Liver (tissue), 9 donors: ENCODE results near the gene MAEL. TPM values are rescaled to one million over a fixed set of nuclear protein-coding genes. Genes with fewer than 3 reads are reported as not detected.

Experiments
- DNase-seq: peaks from one replicate; pipeline ENCODE4 v3.0.0-alpha.2; 2017; ENCODE audit warnings: low spot score
- H3K27ac ChIP-seq, 2 donors: one replicate each; pipeline ENCODE4 v1.7.0; 2013; ENCODE audit warnings: inconsistent platforms in 2 of 2, low read length in 2 of 2, control low read depth in 1 of 2, low read depth in 1 of 2, mild to moderate bottlenecking in 1 of 2
- H3K27me3 ChIP-seq, 4 donors: one replicate each; pipeline versions ENCODE4 v1.6.1 to v1.7.0; 2013; ENCODE audit warnings: low read length in 3 of 4, inconsistent platforms in 1 of 4, mild to moderate bottlenecking in 1 of 4, moderate library complexity in 1 of 4; ENCODE audit not compliant: control insufficient read depth in 4 of 4, insufficient read depth in 4 of 4
- H3K36me3 ChIP-seq, 4 donors: one replicate each; pipeline versions ENCODE4 v1.6.1 to v1.7.0; 2013; ENCODE audit warnings: low read length in 3 of 4, mild to moderate bottlenecking in 3 of 4, low read depth in 1 of 4, moderate library complexity in 1 of 4; ENCODE audit not compliant: control insufficient read depth in 4 of 4, insufficient read depth in 3 of 4
- H3K4me1 ChIP-seq, 4 donors: one replicate each; pipeline versions ENCODE4 v1.6.1 to v1.7.0; 2013; ENCODE audit warnings: low read length in 3 of 4, mild to moderate bottlenecking in 3 of 4, moderate library complexity in 1 of 4; ENCODE audit not compliant: control insufficient read depth in 4 of 4, insufficient read depth in 4 of 4
- H3K4me3 ChIP-seq, 3 donors: one replicate each; pipeline versions ENCODE4 v1.6.1 to v1.7.0; 2013; ENCODE audit warnings: low read length in 3 of 3, control low read depth in 1 of 3, low read depth in 1 of 3, mild to moderate bottlenecking in 1 of 3
- H3K9ac ChIP-seq, 2 donors: one replicate each; pipeline ENCODE4 v1.7.0; 2013; ENCODE audit warnings: low read length in 2 of 2, mild to moderate bottlenecking in 2 of 2, moderate library complexity in 2 of 2, control low read depth in 1 of 2, low read depth in 1 of 2
- H3K9me3 ChIP-seq, 4 donors: one replicate each; pipeline versions ENCODE4 v1.6.1 to v1.7.0; 2013; ENCODE audit warnings: low read length in 3 of 4; ENCODE audit not compliant: control insufficient read depth in 4 of 4
- CTCF ChIP-seq: fragments of 150-350 bp; IDR thresholded peaks from 2 replicates; pipeline ENCODE4 v1.5.1; 2017; ENCODE audit warnings: improper control_type of control experiment, low read depth, low read length; ENCODE audit not compliant: missing input control
- EGR1 ChIP-seq, 2 donors: IDR thresholded peaks; 2 replicates each; pipeline ENCODE4 v1.6.1; 2016 to 2018; ENCODE audit warnings: antibody characterized with exemption in 2 of 2, low read depth in 2 of 2
- FOXA1 ChIP-seq: IDR thresholded peaks from 2 replicates; pipeline ENCODE4 v1.6.1; 2016; ENCODE audit warnings: antibody characterized with exemption
- FOXA2 ChIP-seq: IDR thresholded peaks from 2 replicates; pipeline ENCODE4 v1.6.1; 2016; ENCODE audit warnings: antibody characterized with exemption
- GABPA ChIP-seq, 2 donors: IDR thresholded peaks in 1 of 2; conservative IDR thresholded peaks in 1 of 2; 2 replicates each; pipeline ENCODE4 v1.6.1; 2016; ENCODE audit warnings: antibody characterized with exemption in 2 of 2, mild to moderate bottlenecking in 1 of 2, moderate library complexity in 1 of 2
- HNF4A ChIP-seq, 2 donors: conservative IDR thresholded peaks; 2 replicates each; pipeline ENCODE4 v1.6.1; 2016; ENCODE audit warnings: antibody characterized with exemption in 2 of 2, mild to moderate bottlenecking in 2 of 2
- HNF4G ChIP-seq: IDR thresholded peaks from 2 replicates; pipeline ENCODE4 v1.6.1; 2016; ENCODE audit warnings: antibody characterized with exemption
- JUND ChIP-seq, 2 donors: IDR thresholded peaks; 2 replicates each; pipeline ENCODE4 v1.6.1; 2016; ENCODE audit warnings: antibody characterized with exemption in 2 of 2
- MAX ChIP-seq: IDR thresholded peaks from 2 replicates; pipeline ENCODE4 v1.6.1; 2016; ENCODE audit warnings: antibody characterized with exemption
- NR2F2 ChIP-seq: IDR thresholded peaks from 2 replicates; pipeline ENCODE4 v1.6.1; 2016; ENCODE audit warnings: antibody characterized with exemption
- RAD21 ChIP-seq, 2 donors: IDR thresholded peaks; 2 replicates each; pipeline ENCODE4 v1.6.1; 2016; ENCODE audit warnings: antibody characterized with exemption in 2 of 2, mild to moderate bottlenecking in 2 of 2
- RXRA ChIP-seq, 2 donors: IDR thresholded peaks; 2 replicates each; pipeline ENCODE4 v1.6.1; 2017 to 2018; ENCODE audit warnings: antibody characterized with exemption in 2 of 2, mild to moderate bottlenecking in 1 of 2
- SP1 ChIP-seq: IDR thresholded peaks from 2 replicates; pipeline ENCODE4 v1.6.1; 2018; ENCODE audit warnings: antibody characterized with exemption, mild to moderate bottlenecking
- YY1 ChIP-seq: IDR thresholded peaks from 2 replicates; pipeline ENCODE4 v1.6.1; 2016; ENCODE audit warnings: antibody characterized with exemption, mild to moderate bottlenecking
- ZBTB33 ChIP-seq: IDR thresholded peaks from 2 replicates; pipeline ENCODE4 v1.6.1; 2016; ENCODE audit warnings: antibody characterized with exemption
- WGBS: extraction: QIAGEN DNeasy Blood & Tissue Kit; methylation state at CpG from one replicate; pipeline ENCODE4 v1.1.7; 2013; 5-methylcytosine and 5-hydroxymethylcytosine counted together
- polyA plus RNA-seq, 2 donors: library from polyadenylated mRNA; stranded (reverse) in 1 of 2; unstranded in 1 of 2; fragments of 200-250 nt in 1 of 2; fragments of >200 nt in 1 of 2; fragmentation: Nextera tagmentation in 1 of 2; extraction: Ambion mirVana in 1 of 2; gene quantifications; one replicate each; pipeline versions ENCODE4 v1.2.1 to v1.2.3, GENCODE V29; 2013 to 2015
- total RNA-seq, 2 donors: library from RNA; depleted of rRNA; stranded (reverse); fragments of >200 nt; gene quantifications; one replicate each; pipeline ENCODE4 v1.2.3, GENCODE V29; 2014
- TF ChIP-seq, protein P1 (sequence below): IDR thresholded peaks from 2 replicates; pipeline ENCODE4 v1.6.1; 2016; ENCODE audit warnings: antibody characterized with exemption
- donor health status: healthy.
- donor health status: healthy.
- donor health status: healthy.
- donor health status: healthy.
- donor health status: healthy.

The MAEL gene
- total and polyA plus RNA-seq, 4 donors = 0.14 to 0.23 TPM; not detected in 2

DNA sequence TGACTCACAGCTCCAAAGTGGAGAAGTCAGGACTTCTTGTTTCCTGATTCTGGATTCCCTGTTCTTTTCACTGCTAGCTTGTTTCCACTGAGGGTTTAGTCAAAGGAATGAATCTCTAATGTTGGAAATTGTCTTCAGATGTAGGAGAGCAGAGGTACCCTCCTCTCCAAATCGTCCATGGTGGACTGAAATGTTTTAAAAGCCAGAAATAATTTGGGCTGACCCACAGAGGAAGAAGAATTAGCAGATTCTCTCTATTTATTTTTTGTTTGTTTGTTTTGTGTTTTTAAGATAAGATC lies 70.7 kb downstream of the MAEL start:
- no peaks in the 10 kb centered on the region for H3K27me3 ChIP-seq
- WGBS = 32% methylated on average over 1 of the region's 1 CpG
- H3K4me3 ChIP-seq = no peak overlapping the region
- peaks cover 0 to 5% (median 1%) of the 10 kb centered on the region in 4 donors for H3K4me1 ChIP-seq
- TF ChIP-seq JUND (IDR thresholded peaks at IDR 0.05) (no peak), HNF4G (no peak), HNF4A (conservative IDR thresholded peaks at IDR 0.05) (no peak), YY1 (no peak), SP1 (no peak), ZBTB33 (no peak)
- no peaks in the 10 kb centered on the region for H3K36me3 ChIP-seq
- no peak for DNase-seq
- no peaks in the 10 kb centered on the region for H3K9me3 ChIP-seq
- H3K9ac ChIP-seq = no peak overlapping the region
- no peak overlapping the region for H3K27ac ChIP-seq

DNA sequence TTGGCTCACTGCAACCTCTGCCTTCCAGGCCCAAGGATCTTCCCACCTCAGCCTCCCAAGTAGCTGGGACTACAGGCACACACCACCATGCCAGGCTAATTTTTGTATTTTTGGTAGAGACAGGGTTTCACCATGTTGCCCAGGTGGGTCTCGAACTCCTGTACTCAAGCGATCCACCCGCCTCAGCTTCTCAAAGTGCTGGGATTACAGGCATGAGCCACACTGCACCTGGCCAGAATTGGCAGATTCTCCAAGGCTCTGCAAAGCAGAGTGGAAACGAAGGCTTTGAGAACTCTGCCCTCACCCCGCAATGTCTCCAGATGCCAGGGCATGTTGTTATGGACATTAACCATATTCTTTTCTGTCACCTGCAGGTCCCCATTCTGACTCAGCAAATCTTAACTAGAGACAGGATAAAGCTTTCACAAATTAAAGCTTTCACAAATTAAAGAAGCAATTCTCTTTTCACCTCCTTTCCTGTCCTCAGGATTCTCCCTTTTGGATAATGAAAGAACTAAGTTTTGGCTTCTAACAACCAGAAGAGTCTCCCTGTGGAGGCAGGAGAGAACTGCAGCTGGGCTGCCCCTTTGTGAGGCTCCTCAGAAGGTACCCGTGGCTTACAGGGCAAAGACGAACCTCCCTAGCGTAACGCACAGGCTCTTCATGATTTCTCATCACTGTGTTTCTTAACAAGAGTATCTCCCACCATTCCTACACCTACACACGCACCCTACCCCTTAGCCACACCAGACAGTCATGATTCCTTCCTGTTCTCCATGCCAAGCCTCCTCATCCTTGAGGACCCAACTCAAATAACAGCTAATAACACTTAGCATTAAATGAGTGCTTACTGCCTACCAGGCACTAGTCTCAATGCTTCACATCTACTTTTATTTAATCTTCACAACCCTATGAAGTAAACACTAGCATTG lies 71.3 kb downstream of the MAEL start:
- DNase-seq = no peak
- Histone ChIP-seq H3K36me3 (no peaks in the 10 kb centered on the region), H3K27me3 (no peaks in the 10 kb centered on the region), H3K4me3 (no peak overlapping the region), H3K27ac (no peak overlapping the region), H3K4me1 (peaks cover 0 to 5% (median 1%) of the 10 kb centered on the region in 4 donors), H3K9me3 (no peaks in the 10 kb centered on the region), H3K9ac (no peak overlapping the region)
- TF ChIP-seq GABPA (IDR thresholded peaks at IDR 0.05 in 1 of 2, conservative IDR thresholded peaks at IDR 0.05 in 1 of 2) = no peak
- TF ChIP-seq SP1 = no peak
- no peak for TF ChIP-seq FOXA2
- TF ChIP-seq JUND (IDR thresholded peaks at IDR 0.05) = no peak
- TF ChIP-seq FOXA1 = no peak
- no peak for TF ChIP-seq NR2F2
- no peak for TF ChIP-seq HNF4A (conservative IDR thresholded peaks at IDR 0.05)
- TF ChIP-seq MAX = no peak
- no peak for TF ChIP-seq CTCF
- TF ChIP-seq, protein P1, sequence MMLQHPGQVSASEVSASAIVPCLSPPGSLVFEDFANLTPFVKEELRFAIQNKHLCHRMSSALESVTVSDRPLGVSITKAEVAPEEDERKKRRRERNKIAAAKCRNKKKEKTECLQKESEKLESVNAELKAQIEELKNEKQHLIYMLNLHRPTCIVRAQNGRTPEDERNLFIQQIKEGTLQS = no peak
- whole genome bisulfite sequencing = 78% methylated on average over 10 of the region's 10 CpGs

GRCh38 chr1:167061073-167061464 lies 72.0 kb downstream of the MAEL start:
- no peak for DNase-seq
- WGBS = 86% methylated on average over 3 of the region's 3 CpGs
- Histone ChIP-seq H3K4me1 (peaks cover 0 to 5% (median 1%) of the 10 kb centered on the region in 4 donors), H3K9me3 (no peaks in the 10 kb centered on the region), H3K9ac (no peak overlapping the region), H3K4me3 (no peak overlapping the region), H3K27ac (no peak overlapping the region), H3K27me3 (no peaks in the 10 kb centered on the region), H3K36me3 (no peaks in the 10 kb centered on the region)
- no peak for TF ChIP-seq FOXA1
- TF ChIP-seq MAX = no peak
- no peak for TF ChIP-seq SP1
- no peak for TF ChIP-seq EGR1 (IDR thresholded peaks at IDR 0.05; ENCODE audit: low read depth in 2 of 2)
- no peak for TF ChIP-seq RXRA (IDR thresholded peaks at IDR 0.05)
- no peak for TF ChIP-seq ZBTB33
- no peak for TF ChIP-seq HNF4G
- no peak for TF ChIP-seq JUND (IDR thresholded peaks at IDR 0.05)
- TF ChIP-seq YY1 = no peak
- TF ChIP-seq, protein P1 = no peak
- TF ChIP-seq NR2F2 = no peak
- TF ChIP-seq RAD21 (IDR thresholded peaks at IDR 0.05) = no peak
